BLaER1 treated with 17β-estradiol and CSF1 and Interleukin-3, amounts not matched to agents 10 nM and 100 nM (cell line): Measurements from ENCODE around the gene PLXDC2.

Experiments
- H3K27ac ChIP-seq, 11 experiments: shearing (Covaris generic); formaldehyde crosslinking; 2 replicates each; pipeline ENCODE4 v1.8.1; 2022
- H3K27me3 ChIP-seq, 11 experiments: shearing (Covaris generic); formaldehyde crosslinking; 2 replicates each; pipeline ENCODE4 v1.8.1; 2022
- H3K36me3 ChIP-seq, 11 experiments: shearing (Covaris generic); formaldehyde crosslinking; 2 replicates each; pipeline ENCODE4 v1.8.1; 2022
- H3K4me1 ChIP-seq, 10 experiments: shearing (Covaris generic); formaldehyde crosslinking; 2 replicates each; pipeline ENCODE4 v1.8.1; 2022
- H3K4me2 ChIP-seq, 11 experiments: shearing (Covaris generic); formaldehyde crosslinking; 2 replicates each; pipeline ENCODE4 v1.8.1; 2022
- H3K4me3 ChIP-seq, 10 experiments: shearing (Covaris generic); formaldehyde crosslinking; 2 replicates each; pipeline ENCODE4 v1.8.1; 2022
- H3K9ac ChIP-seq, 11 experiments: shearing (Covaris generic); formaldehyde crosslinking; 2 replicates each; pipeline ENCODE4 v1.8.1; 2022
- H3K9me3 ChIP-seq, 11 experiments: shearing (Covaris generic); formaldehyde crosslinking; replicated peaks in 1 of 11; 2 replicates each; pipeline ENCODE4 v1.8.1; 2022
- H4K20me1 ChIP-seq, 11 experiments: shearing (Covaris generic); formaldehyde crosslinking; 2 replicates each; pipeline ENCODE4 v1.8.1; 2022
- Cebpa-rat ChIP-seq, 11 experiments: shearing (Covaris generic); IDR thresholded peaks; 2 replicates each; pipeline ENCODE4 v1.8.1; 2022

Gene PLXDC2

GRCh38 chr10:20091698-20092097 lies 275.5 kb downstream of the PLXDC2 start:
- Histone ChIP-seq H3K9ac (no peak overlapping the region), H3K4me1 (peaks cover 0 to 19% (median 4%) of the 10 kb centered on the region in 10 experiments; a peak in 8 of 20 replicates), H3K27me3 (no peaks in the 10 kb centered on the region), H3K36me3 (peaks cover 0 to 16% (median 0%) of the 10 kb centered on the region in 11 experiments; a peak in 8 of 22 replicates), H4K20me1 (peaks cover 0 to 4% (median 0%) of the 10 kb centered on the region in 11 experiments; a peak in 3 of 22 replicates), H3K4me3 (no peak overlapping the region), H3K27ac (no peak overlapping the region), H3K4me2 (no peak overlapping the region), H3K9me3 (peaks cover 4 to 28% (median 8%) of the 10 kb centered on the region in 11 experiments; a peak in 17 of 22 replicates)
- TF ChIP-seq Cebpa-rat (IDR thresholded peaks at IDR 0.05): no peak

- peaks cover 0 to 19% (median 4%) of the 10 kb centered on the region in 10 experiments; a peak in 8 of 20 replicates for H3K4me1 ChIP-seq
Measured at GRCh38 chr10:20093600-20093999, 277.4 kb downstream of the PLXDC2 start.

GRCh38 chr10:20094226-20094976 lies 278.2 kb downstream of the PLXDC2 start:
- TF ChIP-seq Cebpa-rat (IDR thresholded peaks at IDR 0.05): no peak
- Histone ChIP-seq H3K4me1 (peaks cover 0 to 19% (median 5%) of the 10 kb centered on the region in 10 experiments; a peak in 8 of 20 replicates), H3K9me3 (peaks cover 4 to 28% (median 8%) of the 10 kb centered on the region in 11 experiments; a peak in 17 of 22 replicates), H3K4me3 (no peak overlapping the region), H3K27ac (no peak overlapping the region; a peak in 1 of 22 replicates), H4K20me1 (peaks cover 0 to 4% (median 0%) of the 10 kb centered on the region in 11 experiments; a peak in 3 of 22 replicates), H3K4me2 (peak overlapping the region in 5 of 11 experiments; percentile 1 to 25 (median 9); a peak in 5 of 22 replicates), H3K9ac (no peak overlapping the region), H3K36me3 (peaks cover 0 to 16% (median 0%) of the 10 kb centered on the region in 11 experiments; a peak in 7 of 22 replicates), H3K27me3 (no peaks in the 10 kb centered on the region)

More at GRCh38 chr10:20093600-20093999, 277.4 kb downstream of the PLXDC2 start:
- Histone ChIP-seq H3K9me3 (peaks cover 4 to 28% (median 8%) of the 10 kb centered on the region in 11 experiments; a peak in 17 of 22 replicates), H3K4me2 (0 out of 22 replicates have a peak overlapping the region, but pooled peaks of 1 of the 11 experiments have one; percentile 1), H3K27ac (no peak overlapping the region), H3K36me3 (peaks cover 0 to 16% (median 0%) of the 10 kb centered on the region in 11 experiments; a peak in 7 of 22 replicates), H4K20me1 (peaks cover 0 to 4% (median 0%) of the 10 kb centered on the region in 11 experiments; a peak in 3 of 22 replicates), H3K27me3 (no peaks in the 10 kb centered on the region), H3K4me3 (no peak overlapping the region), H3K9ac (no peak overlapping the region)
- no peak for TF ChIP-seq Cebpa-rat (IDR thresholded peaks at IDR 0.05)

GRCh38 chr10:20100171-20100570 lies 283.9 kb downstream of the PLXDC2 start:
- no peak for TF ChIP-seq Cebpa-rat (IDR thresholded peaks at IDR 0.05)
- H3K27me3 ChIP-seq: no peaks in the 10 kb centered on the region
- H3K4me2 ChIP-seq: peak overlapping the region in 2 of 11 experiments; percentile 1 to 33; a peak in 2 of 22 replicates

GRCh38 chr10:20105236-20105635 lies 289.0 kb downstream of the PLXDC2 start:
- Histone ChIP-seq H3K4me1 (peaks cover 0 to 3% (median 0%) of the 10 kb centered on the region in 10 experiments; a peak in 3 of 20 replicates), H3K9me3 (no peaks in the 10 kb centered on the region), H3K27me3 (no peaks in the 10 kb centered on the region), H3K4me3 (no peak overlapping the region), H4K20me1 (peaks cover 0 to 8% (median 0%) of the 10 kb centered on the region in 11 experiments; a peak in 1 of 22 replicates), H3K4me2 (no peak overlapping the region), H3K9ac (no peak overlapping the region), H3K36me3 (peaks cover 0 to 18% (median 0%) of the 10 kb centered on the region in 11 experiments; a peak in 10 of 22 replicates), H3K27ac (no peak overlapping the region)
- TF ChIP-seq Cebpa-rat (IDR thresholded peaks at IDR 0.05): no peak

More at GRCh38 chr10:20100171-20100570, 283.9 kb downstream of the PLXDC2 start:
- Histone ChIP-seq H3K27ac (peak overlapping the region in 2 of 11 experiments; percentile 18 to 31; a peak in 1 of 22 replicates), H3K9me3 (no peaks in the 10 kb centered on the region), H3K9ac (no peak overlapping the region), H4K20me1 (peaks cover 0 to 16% (median 0%) of the 10 kb centered on the region in 11 experiments; a peak in 3 of 22 replicates), H3K4me1 (peaks cover 0 to 13% (median 0%) of the 10 kb centered on the region in 10 experiments; a peak in 4 of 20 replicates), H3K36me3 (peaks cover 0 to 8% (median 0%) of the 10 kb centered on the region in 11 experiments; a peak in 4 of 22 replicates), H3K4me3 (no peak overlapping the region)

- peaks cover 0 to 1% (median 0%) of the 10 kb centered on the region in 11 experiments; a peak in 1 of 22 replicates for H4K20me1 ChIP-seq
- H3K4me3 ChIP-seq: no peak overlapping the region
- no peaks in the 10 kb centered on the region for H3K9me3 ChIP-seq
- H3K27me3 ChIP-seq: no peaks in the 10 kb centered on the region
- TF ChIP-seq Cebpa-rat (IDR thresholded peaks at IDR 0.05): no peak
- no peak overlapping the region for H3K9ac ChIP-seq
- H3K36me3 ChIP-seq: peaks cover 0 to 25% (median 0%) of the 10 kb centered on the region in 11 experiments; a peak in 11 of 22 replicates
- no peaks in the 10 kb centered on the region for H3K4me1 ChIP-seq
- H3K4me2 ChIP-seq: no peak overlapping the region
- H3K27ac ChIP-seq: no peak overlapping the region
Measured at GRCh38 chr10:20105931-20106330, 289.7 kb downstream of the PLXDC2 start.

GRCh38 chr10:20108021-20108420 lies 291.8 kb downstream of the PLXDC2 start:
- Histone ChIP-seq H3K27me3 (no peaks in the 10 kb centered on the region), H3K9me3 (no peaks in the 10 kb centered on the region), H4K20me1 (no peaks in the 10 kb centered on the region; a peak in 1 of 22 replicates), H3K4me3 (no peak overlapping the region), H3K4me2 (no peak overlapping the region), H3K27ac (no peak overlapping the region), H3K4me1 (no peaks in the 10 kb centered on the region), H3K9ac (no peak overlapping the region), H3K36me3 (peaks cover 0 to 39% (median 0%) of the 10 kb centered on the region in 11 experiments; a peak in 11 of 22 replicates)
- no peak for TF ChIP-seq Cebpa-rat (IDR thresholded peaks at IDR 0.05)

GRCh38 chr10:20109613-20110012 lies 293.4 kb downstream of the PLXDC2 start:
- Histone ChIP-seq H3K36me3 (peaks cover 0 to 53% (median 0%) of the 10 kb centered on the region in 11 experiments; a peak in 11 of 22 replicates), H3K4me1 (no peaks in the 10 kb centered on the region), H3K9ac (no peak overlapping the region), H3K27ac (no peak overlapping the region), H3K4me2 (no peak overlapping the region), H4K20me1 (no peaks in the 10 kb centered on the region), H3K27me3 (no peaks in the 10 kb centered on the region), H3K9me3 (no peaks in the 10 kb centered on the region), H3K4me3 (no peak overlapping the region)
- TF ChIP-seq Cebpa-rat (IDR thresholded peaks at IDR 0.05): no peak
